CD4-positive, alpha-beta T cell treated with Interleukin-10 for 1 hour (primary cell): Measurements from ENCODE around the gene TRAFD1.

Source experiments
- DNase-seq: peaks from one replicate; pipeline ENCODE4 v3.0.0-alpha.2; 2020

TRAFD1 gene

DNA sequence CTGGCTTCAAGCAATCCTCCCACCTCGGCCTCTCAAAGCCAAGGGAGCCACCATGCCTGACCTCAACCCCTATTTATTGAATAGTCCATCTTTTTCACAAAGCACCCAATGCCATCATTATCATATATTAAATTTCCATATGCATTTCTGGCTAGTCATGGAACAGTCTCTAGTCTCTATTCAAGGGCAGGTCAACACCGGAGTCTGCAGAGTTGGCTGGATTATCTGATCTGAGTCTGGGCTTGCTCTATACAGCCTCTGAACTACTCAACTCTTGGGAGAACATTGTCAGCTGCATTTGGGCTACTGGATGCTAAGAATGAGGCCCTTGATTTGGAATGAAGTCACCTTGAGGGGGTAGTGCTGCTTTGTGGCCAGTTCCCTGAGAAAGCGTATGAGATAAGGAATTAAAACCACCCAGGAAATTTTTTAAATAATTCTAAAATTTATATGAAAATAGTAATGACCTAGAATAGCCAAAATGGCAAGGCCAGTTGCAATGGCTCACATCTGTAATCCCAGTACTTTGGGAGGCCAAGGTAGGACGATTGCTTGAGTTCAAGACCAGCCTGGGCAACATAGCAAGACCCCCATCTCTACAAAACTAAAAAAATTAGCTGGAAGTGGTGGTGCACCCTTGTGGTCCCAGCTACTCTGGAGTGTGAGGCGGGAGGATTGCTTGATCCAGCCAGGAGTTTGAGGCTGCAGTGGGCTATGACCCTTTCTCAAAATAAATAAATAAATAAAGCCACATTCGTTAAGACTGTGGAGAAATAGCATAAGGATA is 9.9 kb upstream of the TRAFD1 start:
- DNase-seq = no peak

DNA sequence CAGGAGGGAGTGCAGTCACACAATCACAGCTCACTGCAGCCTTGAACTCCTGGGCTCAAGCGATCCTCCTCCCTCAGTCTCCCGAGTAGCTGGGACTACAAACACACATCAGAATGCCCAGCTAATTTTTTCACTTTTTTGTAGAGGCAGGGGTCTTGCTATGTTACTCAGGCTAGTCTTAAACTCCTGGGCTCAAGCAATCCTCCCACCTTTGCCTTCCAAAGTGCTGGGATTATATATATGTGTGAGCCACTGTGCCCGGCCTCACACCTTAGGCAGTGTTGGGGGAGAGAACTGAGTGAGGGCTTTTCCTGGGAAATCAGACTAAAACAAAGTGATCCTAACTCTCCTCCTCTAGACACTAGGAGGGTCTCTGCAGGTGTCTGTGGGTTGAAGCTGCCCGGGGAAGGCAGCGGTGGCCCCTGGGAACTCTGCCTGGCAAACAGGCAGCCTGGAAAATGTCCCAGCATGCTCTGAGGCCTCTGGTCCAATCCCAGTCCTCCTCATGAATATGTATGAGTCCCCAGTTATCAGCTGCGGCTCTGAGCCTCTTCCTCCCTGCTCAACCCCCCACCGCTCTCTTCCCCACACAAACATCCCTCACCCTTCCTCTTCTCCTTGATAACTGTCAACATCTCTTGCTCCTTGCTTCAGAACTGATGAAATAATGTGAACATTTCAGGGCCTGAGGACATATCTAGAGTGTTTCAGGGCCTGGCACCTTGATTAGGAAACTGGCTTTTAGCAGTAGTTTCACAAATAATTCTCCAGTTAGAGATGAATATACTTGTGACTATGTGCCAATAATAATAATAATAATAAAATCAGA is 8.9 kb upstream of the TRAFD1 start:
- no peak for DNase-seq

DNA sequence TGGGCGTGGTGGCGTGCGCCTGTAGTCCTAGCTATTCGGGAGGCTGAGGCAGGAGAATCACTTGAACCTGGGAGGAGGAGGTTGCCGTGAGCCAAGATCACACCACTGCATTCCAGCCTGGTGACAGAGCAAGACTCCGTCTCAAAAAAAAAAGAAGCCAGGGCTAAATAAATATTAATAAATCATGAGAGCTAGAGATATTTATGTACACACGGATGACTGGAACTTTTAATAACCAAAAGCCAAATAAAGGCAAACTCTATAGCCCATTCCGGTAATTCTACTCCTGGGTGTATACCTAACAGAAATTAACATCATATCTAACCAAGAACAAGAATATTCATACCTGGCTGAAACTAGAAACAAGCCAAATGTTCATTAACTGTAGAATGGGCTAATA is 7.7 kb upstream of the TRAFD1 start:
- DNase-seq = no peak

DNA sequence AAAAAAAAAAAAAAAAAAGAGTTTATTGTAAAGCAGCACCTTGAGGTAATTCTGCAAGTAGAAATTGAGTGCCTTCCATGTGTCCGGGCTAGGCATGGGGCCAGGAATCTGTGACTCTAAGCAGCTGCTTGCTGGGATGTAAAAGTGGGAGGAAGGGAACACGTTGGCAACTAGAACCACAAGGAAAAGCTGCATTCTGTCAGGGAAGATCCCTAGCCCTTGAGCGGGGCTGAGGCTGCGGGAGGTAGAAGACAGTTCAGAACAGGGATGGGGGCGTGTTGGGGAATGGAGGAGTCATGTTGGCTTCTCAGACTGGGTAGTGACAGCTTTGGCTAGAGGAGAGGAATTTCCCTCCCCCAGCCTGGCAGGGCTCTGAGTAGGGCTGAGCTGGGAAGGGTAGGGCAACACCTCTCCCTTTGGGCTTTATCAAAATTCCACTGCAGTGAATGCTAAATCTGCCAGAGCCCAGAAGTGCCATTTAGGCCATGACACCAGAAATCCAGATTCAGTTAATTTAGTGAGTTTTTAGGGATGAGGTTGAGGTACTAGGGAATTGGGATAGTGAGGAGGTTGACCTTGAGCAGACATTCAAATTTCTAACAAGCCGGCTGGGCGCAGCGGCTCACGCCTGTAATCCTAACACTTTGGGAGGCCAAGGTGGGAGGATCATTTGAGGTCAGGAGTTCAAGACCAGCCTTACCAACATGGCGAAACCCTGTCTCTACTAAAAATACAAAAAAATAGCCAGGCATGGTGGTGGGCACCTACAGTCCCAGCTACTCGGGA is 3.4 kb upstream of the TRAFD1 start:
- no peak for DNase-seq

DNA sequence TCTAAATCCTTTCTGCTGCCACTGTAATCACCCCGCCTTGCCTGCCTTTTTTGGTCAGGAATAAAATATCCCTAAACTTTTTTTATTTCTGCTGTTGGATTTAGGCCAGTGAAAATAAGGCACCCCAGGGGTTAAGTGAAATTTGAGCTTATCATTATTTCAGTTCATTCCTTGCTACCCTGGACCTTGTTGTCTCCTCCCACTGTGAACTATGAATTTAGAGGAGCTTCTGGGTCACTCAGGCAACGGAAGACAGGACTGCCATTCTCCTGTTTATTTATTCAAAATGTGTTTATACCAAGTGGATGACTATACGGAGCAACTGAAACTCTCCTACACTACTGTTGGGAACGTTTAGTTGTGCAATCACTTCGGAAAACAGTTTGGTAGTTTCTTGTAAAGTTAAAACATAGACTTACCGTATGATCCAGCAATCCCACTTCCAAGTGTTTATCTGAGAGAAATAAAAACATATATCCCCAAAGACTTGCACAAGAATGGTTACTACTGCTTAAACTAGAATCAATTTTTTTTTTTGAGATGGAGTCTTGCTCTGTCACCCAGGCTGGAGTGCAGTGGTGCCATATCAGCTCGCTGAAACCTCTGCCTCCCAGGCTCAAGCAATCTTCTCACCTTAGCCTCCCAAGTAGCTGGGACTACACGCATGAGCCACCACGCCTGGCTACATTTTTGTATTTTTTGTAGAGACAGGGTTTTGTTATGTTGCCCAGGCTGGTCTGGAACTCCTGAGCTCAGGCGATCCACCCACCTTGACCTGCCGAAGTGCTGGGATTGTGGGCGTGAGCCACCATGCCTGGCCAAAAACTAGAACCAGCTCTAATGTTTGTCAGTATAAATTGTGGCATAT is 2.3 kb upstream of the TRAFD1 start:
- DNase-seq = no peak

DNA sequence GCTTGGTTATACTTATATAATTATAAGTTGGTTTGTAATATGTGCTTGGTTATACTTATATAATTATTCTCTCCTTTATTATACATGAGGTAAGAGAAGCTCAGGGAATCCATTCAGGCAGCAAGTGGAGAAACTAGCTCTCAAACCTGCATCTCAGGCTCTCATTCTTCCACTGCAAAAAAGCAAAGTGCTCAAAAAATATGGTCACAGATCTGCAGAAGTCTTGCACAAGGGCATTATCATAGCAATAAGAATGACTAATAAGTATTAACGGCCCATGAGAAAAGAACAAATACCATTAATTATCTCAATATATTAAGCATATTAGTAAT is 476 bp upstream of the TRAFD1 start:
- no peak for DNase-seq

DNA sequence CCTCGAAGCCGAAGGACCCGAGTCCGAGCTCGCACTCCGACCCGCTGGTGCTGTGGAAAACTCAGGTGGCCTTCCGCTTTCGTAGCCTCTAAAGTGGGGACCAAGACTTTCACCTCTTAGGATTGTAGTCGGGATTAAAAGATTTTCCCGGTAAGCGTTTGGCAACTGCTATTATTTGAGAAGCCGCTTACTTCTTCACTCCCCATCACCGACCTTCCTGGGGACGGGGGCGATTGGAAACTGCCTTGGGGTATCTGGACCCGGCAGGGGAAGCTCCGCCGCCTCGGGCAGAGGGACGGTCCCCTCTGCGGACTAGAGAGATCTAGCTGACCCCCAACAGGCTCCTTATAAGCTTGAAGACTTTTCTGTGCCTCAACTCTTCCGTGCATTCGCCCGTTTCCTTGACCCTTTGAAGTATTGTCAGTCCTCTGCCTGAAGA is 659 bp downstream of the TRAFD1 start:
- no peak for DNase-seq

DNA sequence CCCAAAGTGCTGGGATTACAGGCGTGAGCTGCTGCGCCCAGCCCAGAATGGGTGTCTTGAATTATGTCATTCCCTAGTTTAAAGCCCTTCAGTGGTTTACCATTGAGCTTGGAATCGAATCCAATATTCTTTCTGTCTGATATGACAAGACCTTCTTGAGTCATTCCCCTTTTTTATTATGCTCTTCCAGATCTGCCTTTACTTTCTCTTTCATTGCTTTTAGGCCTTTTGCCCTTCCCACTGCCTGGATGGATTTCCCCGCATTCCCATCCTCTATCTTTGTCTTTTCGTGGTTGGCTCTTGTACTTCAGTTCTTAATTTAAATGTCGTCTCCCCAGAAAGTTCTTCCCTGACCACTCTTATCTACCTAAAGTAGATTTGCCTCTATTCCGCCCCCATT is 1.6 kb downstream of the TRAFD1 start:
- DNase-seq = no peak

DNA sequence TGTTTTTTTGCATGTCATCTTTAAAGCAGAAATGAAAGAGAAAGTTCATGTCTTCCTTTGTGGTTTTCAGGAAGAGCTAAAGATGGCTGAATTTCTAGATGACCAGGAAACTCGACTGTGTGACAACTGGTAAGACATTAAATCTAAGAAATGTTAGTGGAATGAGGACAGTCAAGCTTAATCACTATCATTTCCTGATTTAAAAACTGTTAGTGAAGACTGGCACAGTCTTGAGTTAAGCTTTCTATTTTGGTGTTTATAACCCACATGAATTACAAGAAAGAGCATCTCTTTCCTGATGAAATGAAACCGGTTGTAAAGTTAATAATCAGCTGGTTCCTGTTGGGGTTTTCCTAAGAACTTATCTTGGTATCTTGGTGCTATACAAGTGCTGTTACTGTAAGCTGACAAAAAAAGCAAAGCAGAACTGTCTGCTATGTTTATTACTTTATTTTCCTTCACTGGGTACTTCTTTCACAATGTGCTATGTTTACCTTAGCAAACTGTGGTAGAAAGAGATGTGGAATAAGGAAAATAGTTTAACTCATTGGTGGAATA is 5.2 kb downstream of the TRAFD1 start:
- peak; percentile 78 for DNase-seq

DNA sequence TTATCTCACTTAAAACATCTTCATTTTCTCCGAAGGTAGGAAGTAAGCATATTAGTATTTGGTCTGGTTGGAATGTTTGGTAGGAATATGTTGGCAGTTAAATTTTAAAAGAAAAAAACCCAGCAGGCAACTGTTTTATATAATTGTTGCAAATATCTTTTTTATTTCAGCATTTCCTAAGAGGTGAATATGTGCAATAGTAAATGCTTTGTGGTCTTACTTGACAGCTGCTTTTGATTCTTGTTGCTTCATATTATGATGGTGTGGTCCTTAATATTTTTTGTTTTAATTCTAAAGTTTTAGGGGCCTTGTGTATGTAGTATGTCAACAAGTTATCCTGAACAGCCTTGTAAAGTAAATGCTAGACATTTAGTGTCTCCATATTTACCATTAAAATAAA is 6.3 kb downstream of the TRAFD1 start:
- no peak for DNase-seq

DNA sequence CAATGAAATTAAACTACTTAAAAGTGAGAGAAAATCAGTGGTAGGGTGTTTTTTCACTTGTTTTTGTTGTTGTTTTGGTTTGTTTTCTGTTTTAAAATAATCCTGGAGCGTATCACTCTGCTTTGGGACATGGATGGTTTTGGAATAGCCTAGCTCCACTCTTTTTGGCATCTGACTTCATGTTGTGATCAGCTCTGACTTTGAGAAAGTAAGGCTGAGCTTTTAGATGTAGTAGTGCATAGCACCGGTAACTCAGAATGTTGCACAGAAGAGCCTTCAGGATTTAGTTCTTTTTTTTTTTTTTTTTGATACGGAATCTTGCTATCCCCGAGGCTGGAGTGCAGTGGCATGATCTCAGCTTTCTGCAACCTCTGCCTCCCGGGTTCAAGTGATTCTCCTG is 8.1 kb downstream of the TRAFD1 start:
- DNase-seq = no peak

DNA sequence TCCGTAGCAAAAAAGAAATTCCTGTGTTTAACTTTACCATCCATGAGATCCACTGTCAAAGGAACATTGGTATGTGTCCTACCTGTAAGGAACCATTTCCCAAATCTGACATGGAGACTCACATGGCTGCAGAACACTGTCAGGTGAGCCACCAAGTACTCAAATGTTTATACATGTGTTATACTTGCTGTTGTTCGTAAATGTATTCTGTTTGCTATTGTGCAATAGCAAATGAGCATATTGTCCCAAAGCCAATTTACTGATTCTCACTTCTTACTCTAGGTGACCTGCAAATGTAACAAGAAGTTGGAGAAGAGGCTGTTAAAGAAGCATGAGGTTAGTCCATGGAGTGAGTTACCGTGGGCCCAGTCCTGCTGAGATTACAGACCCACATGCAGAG is 9.4 kb downstream of the TRAFD1 start:
- DNase-seq = no peak

DNA sequence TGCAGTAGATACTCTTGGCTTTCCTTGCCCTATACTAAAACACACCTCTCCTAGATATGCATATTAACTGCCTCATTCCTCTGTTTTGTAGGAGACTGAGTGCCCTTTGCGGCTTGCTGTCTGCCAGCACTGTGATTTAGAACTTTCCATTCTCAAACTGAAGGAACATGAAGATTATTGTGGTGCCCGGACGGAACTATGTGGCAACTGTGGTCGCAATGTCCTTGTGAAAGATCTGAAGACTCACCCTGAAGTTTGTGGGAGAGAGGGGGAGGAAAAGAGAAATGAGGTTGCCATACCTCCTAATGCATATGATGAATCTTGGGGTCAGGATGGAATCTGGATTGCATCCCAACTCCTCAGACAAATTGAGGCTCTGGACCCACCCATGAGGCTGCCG is 15.4 kb downstream of the TRAFD1 start:
- DNase-seq = no peak

DNA sequence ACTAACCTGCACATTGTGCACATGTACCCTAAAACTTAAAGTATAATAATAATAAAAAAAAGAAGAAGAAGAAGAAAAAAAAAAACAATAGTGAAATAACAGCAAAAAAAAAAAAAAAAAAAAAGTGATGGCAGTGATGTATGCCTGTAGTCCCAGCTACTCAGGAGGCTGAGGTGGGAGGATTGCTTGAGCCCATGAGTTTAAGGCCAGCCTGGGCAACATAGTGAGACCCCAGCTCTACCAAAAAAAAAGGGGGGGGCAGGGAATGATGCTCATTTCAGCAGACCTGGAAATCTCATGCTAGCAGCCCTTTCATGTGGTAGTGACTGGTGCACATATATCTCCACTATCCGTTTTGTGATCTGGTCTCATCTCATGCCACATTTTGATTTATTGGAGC is 20.8 kb downstream of the TRAFD1 start:
- no peak for DNase-seq

DNA sequence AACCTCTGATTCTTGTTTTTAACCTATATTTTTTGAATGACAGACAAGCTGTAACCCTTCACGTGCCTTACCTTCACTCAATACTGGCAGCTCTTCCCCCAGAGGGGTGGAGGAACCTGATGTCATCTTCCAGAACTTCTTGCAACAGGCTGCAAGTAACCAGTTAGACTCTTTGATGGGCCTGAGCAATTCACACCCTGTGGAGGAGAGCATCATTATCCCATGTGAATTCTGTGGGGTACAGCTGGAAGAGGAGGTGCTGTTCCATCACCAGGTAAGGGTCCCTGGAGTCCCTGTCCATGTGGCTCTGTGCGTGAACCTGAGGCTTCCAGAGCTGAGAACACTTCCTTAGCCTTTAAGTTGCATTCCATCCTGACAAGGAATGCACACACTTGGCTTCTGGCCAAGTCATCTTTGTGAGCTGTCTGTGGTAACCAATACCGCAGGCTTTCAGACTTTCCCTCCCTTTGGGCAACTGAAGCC is 22.7 kb downstream of the TRAFD1 start:
- DNase-seq = no peak

DNA sequence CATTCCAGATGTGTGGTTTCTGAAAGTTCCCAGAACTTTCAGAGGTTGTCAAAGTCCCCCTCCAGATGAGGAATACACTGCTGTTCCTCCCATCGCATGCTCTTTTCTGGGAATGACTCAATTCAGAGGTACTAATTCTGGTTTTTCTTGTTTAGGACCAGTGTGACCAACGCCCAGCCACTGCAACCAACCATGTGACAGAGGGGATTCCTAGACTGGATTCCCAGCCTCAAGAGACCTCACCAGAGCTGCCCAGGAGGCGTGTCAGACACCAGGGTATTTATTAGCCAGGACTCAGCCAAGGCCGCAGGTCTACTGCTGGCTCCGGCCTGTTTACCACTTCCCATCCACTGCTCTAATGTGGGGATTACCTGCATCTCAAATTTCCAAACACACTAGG is 24.2 kb downstream of the TRAFD1 start:
- DNase-seq = no peak

DNA sequence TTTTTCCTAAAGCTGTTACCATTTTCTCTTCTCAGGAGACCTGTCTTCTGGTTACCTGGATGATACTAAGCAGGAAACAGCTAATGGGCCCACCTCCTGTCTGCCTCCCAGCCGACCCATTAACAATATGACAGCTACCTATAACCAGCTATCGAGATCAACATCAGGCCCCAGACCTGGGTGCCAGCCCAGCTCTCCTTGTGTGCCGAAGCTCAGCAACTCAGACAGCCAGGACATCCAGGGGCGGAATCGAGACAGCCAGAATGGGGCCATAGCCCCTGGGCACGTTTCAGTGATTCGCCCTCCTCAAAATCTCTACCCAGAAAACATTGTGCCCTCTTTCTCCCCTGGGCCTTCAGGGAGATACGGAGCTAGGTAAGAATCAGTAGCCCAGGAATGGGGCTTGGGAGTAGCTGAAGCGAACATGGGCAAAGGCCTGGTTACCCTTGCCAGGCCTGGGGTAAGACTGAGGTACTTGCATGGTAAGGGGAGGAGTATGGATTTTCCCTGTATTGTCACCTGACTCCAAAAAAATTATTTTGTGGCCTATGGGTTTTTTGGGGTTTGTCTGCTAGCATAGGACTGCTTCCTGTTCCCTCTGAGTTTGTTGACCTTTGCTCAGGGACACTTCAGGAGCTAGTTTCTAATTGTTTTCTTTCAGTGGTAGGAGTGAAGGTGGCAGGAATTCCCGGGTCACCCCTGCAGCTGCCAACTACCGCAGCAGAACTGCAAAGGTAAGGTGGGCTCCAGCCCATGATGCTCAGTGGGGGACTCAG is 26.6 kb downstream of the TRAFD1 start:
- no peak for DNase-seq

DNA sequence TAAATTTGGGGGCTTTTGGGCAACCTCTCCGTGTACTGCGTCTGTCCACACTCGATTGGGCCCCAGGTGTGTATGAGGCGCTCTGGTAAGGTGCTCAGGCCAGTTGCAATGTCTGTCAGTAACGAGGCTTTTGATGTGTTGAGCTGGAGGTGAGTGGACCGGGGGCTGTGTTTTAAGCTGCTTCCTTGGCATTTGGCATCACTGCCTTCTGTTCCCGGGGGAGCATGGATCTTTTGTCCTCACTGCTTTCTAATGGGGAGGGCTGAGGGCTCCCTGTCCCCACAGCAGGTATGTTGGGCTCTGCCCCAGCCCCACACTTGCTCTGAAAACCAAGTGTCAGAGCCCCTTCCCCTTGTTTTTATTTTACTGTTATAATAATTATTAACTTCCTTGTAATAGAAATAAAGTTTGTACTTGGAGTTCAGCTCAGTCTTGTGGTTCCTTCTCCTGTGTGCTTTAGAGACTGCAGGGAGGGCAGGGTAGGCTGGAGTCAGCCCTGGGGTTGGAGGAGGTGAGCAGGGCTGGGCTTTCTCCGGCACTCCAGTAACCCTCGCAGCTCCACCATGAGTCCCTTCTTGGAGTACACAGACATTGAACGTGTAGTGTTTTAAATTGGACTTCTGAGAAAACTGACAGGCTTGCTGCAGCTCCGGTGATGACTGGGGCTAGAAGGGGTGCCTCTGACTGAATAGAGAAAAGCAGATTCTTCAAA is 28.0 kb downstream of the TRAFD1 start:
- no peak for DNase-seq

DNA sequence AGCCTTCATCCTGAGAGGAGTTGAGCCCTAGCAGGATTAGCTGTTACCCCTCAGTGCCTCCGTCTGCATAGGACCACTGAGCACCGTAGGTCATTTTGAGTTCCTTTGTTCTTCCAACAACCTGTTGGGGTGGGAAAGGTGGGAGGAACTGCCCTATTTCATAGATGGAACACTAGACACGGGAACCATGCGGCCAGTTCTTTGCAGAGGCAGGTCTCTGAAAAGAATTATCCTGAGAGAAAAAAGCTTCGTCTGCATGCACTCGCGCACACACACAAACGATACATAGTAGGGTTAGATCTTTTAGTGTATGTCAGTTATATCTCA is 28.5 kb downstream of the TRAFD1 start:
- DNase-seq = no peak

DNA sequence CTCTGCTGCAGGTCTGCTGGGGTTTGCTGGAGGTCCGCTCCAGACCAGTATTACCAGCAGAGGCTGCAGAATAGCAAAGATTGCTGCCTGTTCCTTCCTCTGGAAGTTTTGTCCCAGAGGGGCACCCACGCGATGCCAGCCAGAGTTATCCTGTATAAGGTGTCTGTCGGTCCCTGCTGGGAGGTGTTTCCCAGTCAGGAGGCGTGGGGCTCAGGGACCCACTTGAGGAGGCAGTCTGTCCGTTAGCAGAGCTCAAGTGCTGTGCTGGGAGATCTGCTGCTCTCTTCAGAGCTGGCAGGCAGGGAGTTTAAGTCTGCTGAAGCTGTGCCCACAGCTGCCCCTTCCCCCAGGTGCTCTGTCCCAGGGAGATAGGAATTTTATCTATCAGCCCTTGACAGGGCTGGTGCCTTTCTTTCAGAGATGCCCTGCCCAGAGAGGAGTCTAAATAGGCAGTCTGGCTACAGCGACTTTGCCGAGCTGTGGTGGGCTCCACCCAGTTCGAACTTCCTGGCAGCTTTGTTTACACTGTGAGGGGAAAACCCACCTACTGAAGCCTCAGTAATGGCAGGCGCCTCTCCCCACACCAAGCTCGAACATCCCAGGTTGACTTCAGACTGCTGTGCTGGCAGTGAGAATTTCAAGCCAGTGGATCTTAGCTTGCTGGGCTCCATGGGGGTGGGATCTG is 33.2 kb downstream of the TRAFD1 start:
- peak; percentile 68 for DNase-seq
